ACC112 (cell line): Measurements from ENCODE around the gene PPM1A.

Source experiments
- H2AFZ ChIP-seq: fragments of 200-600 bp; sonication (generic); one replicate; pipeline ENCODE4 v1.6.0; 2017; ENCODE audit warnings: antibody characterized with exemption, low read length; ENCODE audit not compliant: unreplicated experiment
- H3K27ac ChIP-seq: fragments of 200-600 bp; sonication (generic); 2 replicates; pipeline ENCODE4 v1.5.1; 2014; ENCODE audit warnings: low read depth, mild to moderate bottlenecking, antibody characterized with exemption, low read length, moderate library complexity
- H3K27me3 ChIP-seq: fragments of 200-600 bp; sonication (generic); 2 replicates; pipeline ENCODE4 v1.6.1; 2014; ENCODE audit warnings: mild to moderate bottlenecking, antibody characterized with exemption, low read length, moderate library complexity, mixed read lengths; ENCODE audit not compliant: insufficient read depth
- H3K36me3 ChIP-seq: fragments of 200-600 bp; sonication (generic); 2 replicates; pipeline ENCODE4 v1.6.1; 2016; ENCODE audit warnings: mild to moderate bottlenecking, antibody characterized with exemption, low read length, moderate library complexity, mixed read lengths; ENCODE audit not compliant: insufficient read depth
- H3K4me1 ChIP-seq: fragments of 200-600 bp; sonication (generic); one replicate; pipeline ENCODE4 v1.6.1; 2016; ENCODE audit warnings: low read length, mixed read lengths; ENCODE audit not compliant: insufficient read depth, unreplicated experiment, control insufficient read depth
- H3K4me3 ChIP-seq: fragments of 200-600 bp; sonication (generic); 2 replicates; pipeline ENCODE4 v1.5.1; 2014; ENCODE audit warnings: mild to moderate bottlenecking, low read depth, low read length
- H3K79me2 ChIP-seq: fragments of 200-600 bp; sonication (generic); one replicate; pipeline ENCODE4 v1.6.0; 2016; ENCODE audit warnings: low read length; ENCODE audit not compliant: control insufficient read depth, unreplicated experiment, insufficient read depth

Gene PPM1A

DNA sequence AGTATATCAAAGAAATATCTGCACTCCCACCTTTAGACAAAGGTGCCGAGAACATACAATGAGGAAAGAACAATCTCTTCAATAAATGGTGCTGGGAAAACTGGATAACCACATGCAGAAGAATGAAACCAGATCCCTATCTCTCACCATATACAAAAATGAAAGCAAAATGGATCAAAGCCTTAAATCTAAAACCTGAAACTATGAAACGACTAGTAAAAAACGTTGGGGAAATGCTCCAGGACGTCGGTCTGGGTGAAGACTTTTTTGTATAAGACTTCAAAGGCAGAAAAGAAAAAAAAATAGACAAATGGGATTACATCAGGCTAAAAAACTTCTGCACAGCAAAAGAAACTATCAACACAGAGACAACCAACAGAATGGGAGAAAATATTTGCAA, 83.8 kb downstream of the PPM1A start:
- H3K27me3 ChIP-seq, result peaks cover 29% of the 10 kb centered on the region

DNA sequence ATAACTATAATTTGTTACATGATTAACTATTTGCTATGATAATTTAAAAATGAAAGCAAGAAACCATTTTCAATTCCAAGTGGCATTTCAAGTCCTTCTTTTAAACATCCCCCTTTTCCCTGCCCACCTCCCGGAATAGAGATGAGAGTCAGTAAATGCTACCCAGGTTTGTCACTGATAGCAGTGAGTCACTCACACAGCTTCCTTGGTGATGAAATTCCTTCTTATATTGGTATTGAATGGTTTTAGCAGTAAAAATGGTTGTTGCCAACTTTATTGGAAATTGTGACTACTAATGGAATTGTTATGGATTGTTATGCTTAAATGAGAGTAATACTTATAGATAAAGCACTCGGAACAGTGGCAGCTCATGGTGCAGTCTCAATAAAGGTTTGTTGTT, 90.5 kb downstream of the PPM1A start:
- Histone ChIP-seq H3K36me3 (no peaks in the 10 kb centered on the region), H3K4me1 (no peaks in the 10 kb centered on the region), H3K27ac (no peak overlapping the region), H3K79me2 (no peaks in the 10 kb centered on the region), H2AFZ (no peak overlapping the region), H3K4me3 (no peak overlapping the region), H3K27me3 (peaks cover 24% of the 10 kb centered on the region)

More for the DNA sequence above, 83.8 kb downstream of the PPM1A start:
- H3K27ac ChIP-seq, result no peak overlapping the region
- no peaks in the 10 kb centered on the region for H3K36me3 ChIP-seq
- no peaks in the 10 kb centered on the region for H3K79me2 ChIP-seq
- H3K4me1 ChIP-seq, result peaks cover 5% of the 10 kb centered on the region
- H2AFZ ChIP-seq, result no peak overlapping the region
- peak overlapping the region; percentile 25; the same call in 1 of the 2 replicates for H3K4me3 ChIP-seq

DNA sequence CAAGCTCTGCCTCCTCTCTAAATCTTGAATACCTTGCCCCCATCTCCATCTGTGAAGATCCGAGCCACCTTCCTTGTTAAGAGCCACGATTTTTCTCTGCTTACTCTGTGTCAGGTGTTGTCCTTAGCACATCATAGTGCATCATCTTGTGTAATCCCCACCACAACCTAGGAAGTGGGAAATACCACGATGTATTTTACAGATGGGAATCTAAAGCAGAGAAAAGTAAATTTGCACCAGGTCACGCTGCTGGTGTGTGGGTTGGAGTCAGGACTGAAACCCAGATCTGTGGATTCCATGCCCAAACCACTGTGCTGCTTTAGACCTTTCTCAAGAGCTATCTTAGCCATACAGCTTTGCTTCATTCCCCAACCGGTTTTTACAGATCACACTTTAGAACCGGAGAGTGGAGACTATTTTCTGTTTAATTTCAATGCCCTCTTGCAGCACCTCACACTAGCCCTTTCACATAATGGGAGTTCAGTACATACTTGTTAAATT, 94.6 kb downstream of the PPM1A start:
- H3K4me3 ChIP-seq, result no peak overlapping the region
- no peak overlapping the region for H2AFZ ChIP-seq

GRCh38 chr14:60344751-60345150, 95.7 kb downstream of the PPM1A start:
- Histone ChIP-seq H3K27me3 (no peaks in the 10 kb centered on the region), H3K79me2 (no peaks in the 10 kb centered on the region), H3K36me3 (no peaks in the 10 kb centered on the region), H3K4me1 (no peaks in the 10 kb centered on the region), H3K27ac (no peak overlapping the region), H3K4me3 (no peak overlapping the region), H2AFZ (no peak overlapping the region)

More for the DNA sequence above, 94.6 kb downstream of the PPM1A start:
- no peaks in the 10 kb centered on the region for H3K79me2 ChIP-seq
- peaks cover 3% of the 10 kb centered on the region; the same call in 1 of the 2 replicates for H3K27me3 ChIP-seq
- no peaks in the 10 kb centered on the region for H3K36me3 ChIP-seq
- no peak overlapping the region for H3K27ac ChIP-seq
- no peaks in the 10 kb centered on the region for H3K4me1 ChIP-seq

- Histone ChIP-seq H3K27me3 (no peaks in the 10 kb centered on the region), H3K4me3 (no peak overlapping the region), H3K27ac (no peak overlapping the region), H3K79me2 (no peaks in the 10 kb centered on the region), H3K4me1 (no peaks in the 10 kb centered on the region), H2AFZ (no peak overlapping the region), H3K36me3 (no peaks in the 10 kb centered on the region)
These were observed 97.7 kb downstream of the PPM1A start for GRCh38 chr14:60346706-60347105.

DNA sequence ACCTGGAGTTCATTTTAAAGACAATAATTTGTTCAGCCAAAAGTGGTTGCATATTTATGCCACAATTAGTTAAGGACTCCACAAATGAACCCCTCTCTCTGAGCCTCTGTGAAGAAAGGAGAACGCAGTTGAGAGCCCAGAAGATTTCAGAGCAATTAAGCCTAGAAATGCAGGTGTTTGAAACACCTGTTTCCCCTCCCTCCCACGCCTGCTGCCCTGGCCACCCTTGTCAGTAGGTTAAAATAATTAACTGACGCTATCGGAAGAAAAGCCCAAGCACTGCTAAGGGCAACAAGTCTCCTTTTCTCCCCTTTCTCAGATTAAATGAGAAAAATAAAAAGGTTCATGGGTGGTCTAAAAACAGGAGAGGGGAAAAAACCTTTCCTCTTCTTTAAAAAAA, 99.2 kb downstream of the PPM1A start:
- Histone ChIP-seq H2AFZ (no peak overlapping the region), H3K4me3 (no peak overlapping the region), H3K79me2 (no peaks in the 10 kb centered on the region), H3K36me3 (no peaks in the 10 kb centered on the region), H3K4me1 (no peaks in the 10 kb centered on the region), H3K27ac (no peak overlapping the region), H3K27me3 (no peaks in the 10 kb centered on the region)
